Stimulated activated CD4-positive, alpha-beta T cell treated with anti-CD3 and anti-CD28 coated beads, TNF-alpha, amount 100 ng/mL, for 1 hour (primary cell): ENCODE data around the gene STPG1.

Experiments used
- DNase-seq, 3 donors: peaks; one replicate each; pipeline ENCODE4 v3.0.0-alpha.2; 2020; ENCODE audit warnings: low read depth in 3 of 3, low spot score in 1 of 3

STPG1 gene

GRCh38 chr1:24343412-24344089, 70.0 kb downstream of the STPG1 start:
- DNase-seq = no peak

- no peak for DNase-seq
Measured at GRCh38 chr1:24341260-24341659, 72.3 kb downstream of the STPG1 start.

- no peak for DNase-seq
Measured at GRCh38 chr1:24340770-24341169, 72.8 kb downstream of the STPG1 start.

GRCh38 chr1:24339996-24340395, 73.6 kb downstream of the STPG1 start:
- DNase-seq = no peak

GRCh38 chr1:24338447-24338846, 75.1 kb downstream of the STPG1 start:
- no peak for DNase-seq

GRCh38 chr1:24337455-24337854, 76.1 kb downstream of the STPG1 start:
- no peak for DNase-seq

GRCh38 chr1:24336075-24336474, 77.5 kb downstream of the STPG1 start:
- DNase-seq = no peak

- DNase-seq = no peak
Measured at GRCh38 chr1:24331961-24332673, 81.5 kb downstream of the STPG1 start.

- no peak for DNase-seq
Measured at GRCh38 chr1:24329797-24330543, 83.6 kb downstream of the STPG1 start.

GRCh38 chr1:24329331-24329730, 84.3 kb downstream of the STPG1 start:
- DNase-seq = no peak

GRCh38 chr1:24327891-24328290, 85.7 kb downstream of the STPG1 start:
- DNase-seq = no peak

- DNase-seq = no peak
Measured at GRCh38 chr1:24327486-24327885, 86.1 kb downstream of the STPG1 start.

GRCh38 chr1:24325587-24326449, 87.8 kb downstream of the STPG1 start:
- DNase-seq = no peak

- DNase-seq = no peak
Measured at GRCh38 chr1:24324903-24325302, 88.7 kb downstream of the STPG1 start.

GRCh38 chr1:24323281-24323680, 90.3 kb downstream of the STPG1 start:
- DNase-seq = no peak

- DNase-seq = no peak
Measured at GRCh38 chr1:24322470-24323177, 91.0 kb downstream of the STPG1 start.

- peak; percentile 18 to 47 (median 19) for DNase-seq
Measured at GRCh38 chr1:24321697-24322469, 91.7 kb downstream of the STPG1 start.

GRCh38 chr1:24321126-24321525, 92.5 kb downstream of the STPG1 start:
- DNase-seq = no peak

- DNase-seq = no peak
Measured at GRCh38 chr1:24319962-24320361, 93.6 kb downstream of the STPG1 start.
